Measurements from ENCODE around the gene KRT20. TPM values are rescaled to one million over a fixed set of nuclear protein-coding genes. Genes with fewer than 3 reads are reported as not detected.

KRT20 gene
- total RNA-seq, 3 donors from 2014 or later (not counting 1 experiment from before 2014, with no cell fraction given): not detected

DNA sequence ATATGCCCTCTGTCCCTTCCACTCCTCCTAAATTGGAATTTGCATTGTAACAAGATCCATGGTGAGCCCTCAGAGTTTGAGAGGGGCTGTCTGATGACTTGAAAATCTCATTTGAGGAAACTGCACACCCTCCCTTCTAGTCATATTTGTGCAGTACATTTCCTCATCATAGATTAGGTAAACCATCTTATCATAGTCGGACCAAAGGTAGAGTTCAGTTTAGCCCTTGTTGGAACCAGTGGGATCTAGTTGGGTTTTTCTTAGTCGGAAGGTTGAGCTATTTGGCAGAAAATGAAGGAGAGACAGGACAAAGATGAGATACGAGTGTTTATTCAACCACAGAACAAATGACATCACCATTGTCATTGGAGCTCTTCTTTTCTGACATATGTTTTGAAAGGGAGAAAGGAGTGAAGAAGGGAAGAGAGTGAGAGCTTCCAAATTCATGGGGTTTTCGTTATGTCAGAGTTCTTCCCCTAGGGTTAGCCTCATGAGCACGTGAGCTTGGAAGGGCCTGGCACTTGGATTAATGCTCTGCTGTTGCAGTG is 15.8 kb upstream of the KRT20 start:
- Histone ChIP-seq H3K9me3 (ENCODE audit: control insufficient read depth, insufficient read depth, low read length) (no peaks in the 10 kb centered on the region), H3K27me3 (ENCODE audit: control insufficient read depth, insufficient read depth, low read length) (no peaks in the 10 kb centered on the region), H3K27ac (ENCODE audit: low read length) (no peak overlapping the region), H3K36me3 (ENCODE audit: control insufficient read depth, insufficient read depth, low read length) (no peaks in the 10 kb centered on the region), H3K4me1 (ENCODE audit: control insufficient read depth, insufficient read depth, low read length) (no peaks in the 10 kb centered on the region), H3K4me3 (ENCODE audit: low read length) (no peak overlapping the region)
- H3K36me3 Mint-ChIP-seq: no peaks in the 10 kb centered on the region
- ATAC-seq (no peak), DNase-seq (no peak)
- no peak overlapping the region for H3K4me3 Mint-ChIP-seq
- H3K27ac Mint-ChIP-seq: no peak overlapping the region
- WGBS (ENCODE audit: insufficient coverage): 69% methylated on average over 4 of the region's 5 CpGs
- no peaks in the 10 kb centered on the region for H3K4me1 Mint-ChIP-seq
- intact Hi-C loops (cut with micrococcal nuclease): loop anchor here (10.0 kb wide), 1 partner anchor 424 kb away; no protein-coding TSS in a partner anchor
- TF ChIP-seq CTCF (IDR thresholded peaks at IDR 0.05): no peak
- H3K27me3 Mint-ChIP-seq (ENCODE audit: low read depth in 2 of 2): peaks cover 22 to 34% of the 10 kb centered on the region in 2 donors
- H3K9me3 Mint-ChIP-seq: no peaks in the 10 kb centered on the region

GRCh38 chr17:40896916-40897455 is 11.9 kb upstream of the KRT20 start:
- Histone ChIP-seq H3K4me1 (ENCODE audit: control insufficient read depth, insufficient read depth, low read length) (no peaks in the 10 kb centered on the region), H3K36me3 (ENCODE audit: control insufficient read depth, insufficient read depth, low read length) (no peaks in the 10 kb centered on the region), H3K4me3 (ENCODE audit: low read length) (no peak overlapping the region), H3K27ac (ENCODE audit: low read length) (no peak overlapping the region), H3K9me3 (ENCODE audit: control insufficient read depth, insufficient read depth, low read length) (no peaks in the 10 kb centered on the region), H3K27me3 (ENCODE audit: control insufficient read depth, insufficient read depth, low read length) (no peaks in the 10 kb centered on the region)
- Mint-ChIP-seq H3K36me3 (no peaks in the 10 kb centered on the region), H3K4me3 (no peak overlapping the region), H3K9me3 (no peaks in the 10 kb centered on the region), H3K4me1 (peaks cover 0 to 5% of the 10 kb centered on the region in 2 donors), H3K27ac (no peak overlapping the region), H3K27me3 (ENCODE audit: low read depth in 2 of 2) (peaks cover 36 to 47% of the 10 kb centered on the region in 2 donors)
- WGBS (ENCODE audit: insufficient coverage): 85% methylated on average over 2 of the region's 4 CpGs
- intact Hi-C loops (cut with micrococcal nuclease): no loop called here
- DNase-seq (no peak), ATAC-seq (no peak)
- TF ChIP-seq CTCF (IDR thresholded peaks at IDR 0.05): no peak

- Mint-ChIP-seq H3K27ac (no peak overlapping the region), H3K4me3 (no peak overlapping the region), H3K9me3 (no peaks in the 10 kb centered on the region), H3K4me1 (peaks cover 0 to 5% of the 10 kb centered on the region in 2 donors), H3K27me3 (ENCODE audit: low read depth in 2 of 2) (peaks cover 32 to 46% of the 10 kb centered on the region in 2 donors), H3K36me3 (no peaks in the 10 kb centered on the region)
- intact Hi-C loops (cut with micrococcal nuclease): no loop called here
- TF ChIP-seq CTCF (IDR thresholded peaks at IDR 0.05): no peak
- H3K36me3 ChIP-seq (ENCODE audit: control insufficient read depth, insufficient read depth, low read length): no peaks in the 10 kb centered on the region
- DNase-seq: no peak
- no peak overlapping the region for H3K27ac ChIP-seq (ENCODE audit: low read length)
- ATAC-seq: no peak
- H3K4me1 ChIP-seq (ENCODE audit: control insufficient read depth, insufficient read depth, low read length): no peaks in the 10 kb centered on the region
- WGBS (ENCODE audit: insufficient coverage): 63% methylated on average over 9 of the region's 9 CpGs
- no peaks in the 10 kb centered on the region for H3K9me3 ChIP-seq (ENCODE audit: control insufficient read depth, insufficient read depth, low read length)
- no peak overlapping the region for H3K4me3 ChIP-seq (ENCODE audit: low read length)
- peaks cover 3% of the 10 kb centered on the region for H3K27me3 ChIP-seq (ENCODE audit: control insufficient read depth, insufficient read depth, low read length)
Measured at GRCh38 chr17:40895106-40895730, 10.2 kb upstream of the KRT20 start.

Data from natural killer cell (primary cell).